ENCODE data around the gene CIZ1.

CIZ1 gene

DNA sequence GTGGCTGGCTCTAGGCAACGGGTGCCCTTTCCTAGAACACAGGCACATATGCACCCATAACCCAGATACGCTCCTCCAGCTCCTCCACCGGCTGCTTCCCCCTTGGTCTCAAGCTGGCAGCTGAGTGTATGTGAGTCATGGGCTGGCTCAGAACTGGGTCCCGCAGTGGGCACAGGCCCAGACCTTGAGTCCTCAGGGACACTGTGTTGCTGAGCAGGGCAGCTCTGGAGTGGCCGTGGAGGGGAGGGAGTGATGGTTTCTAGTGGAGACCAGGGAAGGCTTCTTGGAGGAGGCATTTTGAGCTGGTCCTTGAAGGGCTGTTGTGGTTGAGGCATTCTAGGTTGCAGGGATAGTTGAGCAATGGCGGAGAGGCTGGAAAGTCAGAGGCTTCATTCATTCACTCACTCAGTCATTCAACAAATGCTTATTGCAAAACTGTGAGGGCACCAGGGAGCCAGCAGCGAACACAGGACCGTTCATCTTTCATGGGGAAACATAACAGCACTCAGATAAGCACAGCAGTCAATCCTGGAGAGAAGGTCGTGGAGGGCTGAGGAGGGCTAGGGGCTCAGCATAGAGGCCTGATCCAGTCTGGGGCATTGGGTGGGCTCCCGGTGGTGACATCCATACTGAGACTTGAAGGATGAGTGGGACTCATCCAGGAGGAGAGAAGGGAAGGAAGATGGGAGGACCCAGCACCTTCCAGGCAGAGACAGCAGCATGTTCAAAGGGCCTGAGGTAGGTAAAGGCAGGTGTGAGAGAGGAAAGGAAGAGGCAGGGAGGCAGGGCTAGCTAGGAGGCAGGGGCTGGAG lies 29.0 kb downstream of the CIZ1 start:
- DNase-seq (ENCODE audit: low read depth), result no peak

DNA sequence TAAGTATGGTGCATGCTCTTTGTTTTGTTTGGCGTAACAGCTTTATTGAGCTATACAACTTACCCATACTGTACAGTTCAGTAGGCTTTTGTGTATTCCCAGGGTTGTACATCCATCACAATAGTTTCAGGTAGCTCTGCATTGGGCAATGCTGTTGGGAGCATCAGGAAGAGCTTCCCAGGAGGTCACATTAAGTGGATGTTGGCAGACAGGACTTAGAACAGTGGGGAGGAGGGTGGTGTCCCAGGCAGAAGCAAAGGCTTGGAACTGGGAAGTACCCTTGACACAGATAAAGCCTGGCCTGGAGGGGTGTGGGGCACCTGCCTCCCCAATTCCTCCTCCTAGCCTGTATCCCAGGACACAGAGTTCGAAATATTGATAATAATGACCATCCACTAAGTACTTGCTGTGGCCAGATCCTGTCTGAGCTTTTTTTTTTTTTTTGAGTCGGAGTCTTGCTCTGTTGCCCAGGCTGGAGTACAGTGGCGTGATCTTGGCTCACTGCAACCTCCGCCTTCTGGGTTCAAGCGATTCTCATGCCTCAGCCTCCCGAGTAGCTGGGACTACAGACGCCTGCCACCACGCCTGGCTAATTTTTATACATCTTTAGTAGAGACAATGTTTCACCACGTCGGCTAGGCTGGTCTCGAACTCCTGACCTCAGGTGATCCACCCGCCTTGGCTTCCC lies 30.0 kb downstream of the CIZ1 start:
- DNase-seq (ENCODE audit: low read depth), result no peak

DNA sequence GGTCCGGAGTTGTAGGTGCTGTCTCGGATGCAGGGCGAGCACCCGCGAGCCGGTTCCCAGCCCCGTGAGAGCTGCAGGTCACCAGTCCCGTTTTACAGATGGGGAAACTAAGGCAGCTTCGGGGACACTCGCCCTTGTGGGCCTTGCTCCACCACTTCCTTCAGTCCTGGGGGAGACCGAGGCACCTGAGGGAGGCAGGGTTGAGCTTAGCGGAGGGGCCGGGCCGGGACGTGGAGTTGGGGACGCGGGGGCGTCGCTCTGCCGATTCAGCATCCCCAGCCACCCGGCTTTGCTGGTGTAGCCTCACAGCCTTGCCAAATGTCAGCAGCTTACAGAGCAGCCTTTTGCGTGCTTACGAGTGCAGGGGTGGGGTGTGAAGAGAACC lies 30.8 kb downstream of the CIZ1 start:
- peak; percentile 26 for DNase-seq (ENCODE audit: low read depth)

DNA sequence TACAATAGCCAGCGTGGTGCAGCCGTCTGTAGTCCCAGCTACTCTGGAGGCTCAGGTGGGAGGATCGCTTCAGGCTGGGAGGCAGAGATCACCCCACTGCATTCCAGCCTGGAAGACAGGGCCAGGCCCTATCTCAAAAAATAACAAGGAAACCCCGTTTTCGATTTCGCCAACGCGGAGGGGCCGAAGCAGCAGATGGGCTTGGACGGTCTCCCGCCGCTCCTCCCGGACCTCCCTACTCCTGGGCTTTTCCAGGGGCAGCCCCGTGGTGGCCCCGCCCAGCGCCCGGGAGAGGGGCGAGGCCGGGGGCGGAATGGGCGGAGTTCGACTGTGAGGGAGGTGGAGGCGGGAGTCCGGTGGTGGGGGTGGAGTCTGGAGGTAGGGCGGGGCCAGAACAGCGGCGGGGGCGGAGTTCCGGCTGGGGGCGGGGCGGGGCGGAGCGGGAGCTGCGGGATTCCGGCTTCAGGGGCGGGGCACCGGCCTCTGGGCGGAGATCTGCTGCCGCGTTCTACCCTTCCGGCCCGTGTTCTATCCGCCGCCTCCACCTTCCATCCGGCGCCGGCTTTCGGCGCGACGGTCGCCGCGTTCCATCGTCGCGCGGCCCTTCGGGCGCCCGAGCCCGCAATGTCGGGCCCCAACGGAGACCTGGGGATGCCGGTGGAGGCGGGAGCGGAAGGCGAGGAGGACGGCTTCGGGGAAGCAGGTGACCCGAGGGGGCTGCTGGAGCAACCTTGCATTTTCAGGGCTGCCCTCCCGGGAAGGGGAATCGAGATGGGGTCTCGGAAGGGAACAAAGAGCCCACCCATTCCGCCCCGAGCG lies 31.4 kb downstream of the CIZ1 start, which contains the start of gene BBLN:
BBLN (plus strand) TSS at position 482 of the 819 bp plus-strand sequence; CDS start at position 625, 143 bp downstream.
- peak; percentile 89 for DNase-seq (ENCODE audit: low read depth)

DNA sequence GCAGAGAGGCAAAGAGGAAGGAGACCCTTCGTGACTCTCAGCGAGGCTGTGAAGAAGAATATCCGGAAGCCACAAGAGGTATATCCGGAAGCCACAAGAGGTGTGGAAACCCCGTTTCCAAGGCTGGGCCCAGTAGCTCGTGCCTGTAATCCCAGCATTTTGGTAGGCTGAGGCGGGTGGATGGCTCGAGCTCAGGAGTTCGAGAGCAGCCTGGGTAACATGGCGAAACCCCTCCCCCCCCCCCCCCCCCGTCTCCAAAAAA lies 31.9 kb downstream of the CIZ1 start:
- DNase-seq (ENCODE audit: low read depth), result peak; percentile 8

DNA sequence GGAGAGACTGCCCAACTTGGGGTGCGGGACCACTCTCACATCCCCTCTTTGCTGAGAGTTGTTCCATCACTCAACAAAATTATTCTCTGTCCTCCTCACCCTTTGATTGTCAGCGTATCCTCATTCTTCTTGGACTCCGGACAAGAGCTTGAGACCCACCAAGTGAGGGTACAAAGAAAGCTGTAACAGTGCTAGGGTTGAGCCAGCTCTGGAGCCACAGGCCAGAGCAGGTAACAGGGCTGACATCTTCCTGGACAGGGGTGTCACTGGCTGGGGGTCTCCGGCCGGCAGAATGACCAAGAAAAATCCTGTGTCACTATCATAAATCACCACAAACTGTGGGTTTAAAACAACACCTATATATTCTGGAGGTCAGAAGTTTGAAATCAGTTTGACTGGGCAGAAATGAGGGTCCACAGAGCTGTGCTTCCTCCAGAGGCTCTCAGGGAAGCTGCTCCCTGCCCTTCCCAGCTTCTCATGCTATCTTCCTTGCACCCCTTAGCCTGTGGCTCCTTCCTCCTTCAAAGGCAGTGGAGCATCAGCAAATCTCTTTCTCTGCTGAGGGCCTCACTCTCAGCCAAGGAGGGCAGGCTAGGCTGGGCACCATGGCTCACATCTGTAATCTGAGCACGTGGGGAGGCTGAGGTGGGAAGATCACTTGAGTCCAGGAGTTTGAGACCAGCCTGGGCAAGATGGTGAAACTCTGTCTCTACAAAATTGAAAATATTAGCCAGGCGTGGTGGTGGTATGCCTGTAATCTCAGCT lies 35.5 kb downstream of the CIZ1 start:
- DNase-seq (ENCODE audit: low read depth), result no peak

DNA sequence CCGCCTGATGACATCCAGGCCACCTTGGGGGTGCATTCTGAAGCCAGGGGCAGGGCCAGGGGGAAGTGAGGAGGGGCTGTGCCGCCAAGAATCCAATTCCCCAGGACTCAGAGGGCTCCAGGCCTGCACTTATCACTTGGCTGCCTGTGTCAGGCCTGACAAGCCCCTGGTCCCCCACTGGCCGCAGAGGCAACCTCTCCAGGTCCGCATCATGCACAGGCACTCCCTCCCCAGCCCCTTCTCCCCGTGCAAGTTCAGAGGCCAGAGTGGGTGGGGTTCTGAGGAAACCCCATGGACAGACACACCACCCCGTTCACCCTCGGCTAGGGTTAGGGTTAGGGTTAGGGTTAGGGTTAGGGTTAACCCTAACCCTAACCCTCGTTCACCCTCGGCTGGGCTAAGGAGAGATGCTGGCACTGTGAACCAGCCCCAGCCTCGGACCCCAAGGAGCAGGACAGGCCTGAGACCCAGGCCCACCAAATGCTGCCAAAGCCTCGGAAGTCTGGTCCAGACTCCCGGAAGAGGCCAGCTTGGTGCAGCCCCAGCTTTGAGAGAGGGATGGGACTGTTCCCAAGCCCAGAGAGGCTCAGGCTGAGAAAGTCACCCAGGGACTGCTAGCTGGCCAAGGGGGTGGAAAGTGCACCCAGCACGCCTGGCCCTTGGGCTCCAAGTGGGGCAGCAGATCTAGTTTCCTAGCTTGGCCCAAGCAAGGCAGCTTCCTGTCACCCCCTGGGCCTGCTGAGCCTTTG lies 37.3 kb downstream of the CIZ1 start:
- no peak for DNase-seq (ENCODE audit: low read depth)

DNA sequence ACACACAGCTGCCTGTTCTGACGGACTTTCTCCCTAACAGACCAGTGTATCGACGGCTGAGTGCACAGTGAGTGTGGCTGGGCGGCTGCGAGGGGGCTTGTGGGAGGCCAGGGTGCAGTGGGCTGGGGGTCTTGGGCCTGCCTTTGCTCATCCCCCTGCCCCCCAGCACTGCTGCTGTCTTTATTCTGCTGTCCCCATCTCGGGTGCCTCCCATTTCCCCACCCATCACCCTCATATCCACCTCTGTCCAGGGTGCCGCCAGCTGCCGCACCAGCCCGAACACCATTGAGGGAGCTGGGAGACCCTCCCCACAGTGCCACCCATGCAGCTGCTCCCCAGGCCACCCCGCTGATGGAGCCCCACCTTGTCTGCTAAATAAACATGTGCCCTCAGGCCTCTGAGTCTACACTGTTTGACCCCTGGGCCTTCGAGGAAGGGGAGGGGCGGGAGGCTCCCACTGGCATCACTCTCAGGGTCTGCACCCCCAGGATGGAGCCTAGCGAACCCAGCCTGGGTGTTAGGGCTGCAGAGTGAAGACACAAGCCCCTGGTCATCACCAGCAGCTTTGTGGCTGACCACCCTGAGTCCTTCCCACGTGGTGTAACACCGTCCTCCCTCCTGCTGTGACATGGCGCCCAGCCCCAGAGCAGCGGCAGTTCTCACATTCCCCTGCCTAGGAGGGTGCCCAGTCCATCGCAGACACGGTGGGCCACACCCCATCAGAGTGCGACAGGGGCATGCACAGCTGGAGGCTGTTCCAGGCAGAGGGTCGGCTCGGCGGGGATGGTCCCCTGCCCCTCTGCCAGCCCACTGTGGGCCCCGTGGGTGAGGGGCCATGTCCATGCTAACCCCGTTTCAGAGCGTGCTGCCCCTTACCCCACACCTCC lies 38.1 kb downstream of the CIZ1 start:
- no peak for DNase-seq (ENCODE audit: low read depth)

DNA sequence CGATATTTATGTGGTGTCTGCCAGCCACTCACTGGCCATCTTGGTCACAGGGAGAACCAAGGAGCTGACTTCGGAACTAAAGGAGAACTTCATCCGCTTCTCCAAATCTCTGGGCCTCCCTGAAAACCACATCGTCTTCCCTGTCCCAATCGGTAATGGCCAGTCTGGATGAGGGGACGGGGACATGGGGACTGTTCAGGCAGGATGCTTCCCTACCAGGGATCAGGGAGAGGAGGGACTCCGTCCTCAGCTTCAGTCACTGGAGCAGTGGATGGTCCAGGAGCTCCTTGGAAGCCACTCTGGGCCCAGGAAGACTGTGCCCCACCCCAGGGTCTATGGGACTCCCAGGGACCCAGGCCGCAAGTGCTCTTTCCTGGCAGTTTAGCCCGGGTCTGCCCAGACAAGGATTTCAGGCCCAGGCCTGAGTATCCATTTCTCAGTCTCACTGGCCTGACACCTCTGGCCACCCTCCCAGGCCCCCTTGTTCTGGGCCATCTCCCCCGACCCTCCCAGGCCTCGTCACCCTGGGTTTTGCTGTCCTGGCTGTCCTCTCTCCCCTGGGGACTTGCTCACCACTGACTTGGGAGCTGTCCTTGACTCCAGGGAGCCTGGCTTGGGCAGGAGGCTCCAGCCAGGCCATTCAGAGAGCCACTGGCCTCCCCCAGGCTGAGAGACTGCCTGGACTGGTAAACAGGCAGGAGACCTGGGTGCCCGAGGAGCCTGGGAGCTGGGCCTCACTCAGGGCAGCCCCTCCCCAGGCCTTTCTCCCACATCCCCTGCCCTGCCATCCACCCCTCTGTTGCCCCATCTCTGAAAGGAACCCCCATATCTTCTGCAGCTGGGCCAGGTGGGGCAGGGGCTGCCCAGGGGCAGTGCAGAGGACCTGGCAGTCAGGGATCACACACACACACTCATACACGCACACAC lies 39.0 kb downstream of the CIZ1 start:
- DNase-seq (ENCODE audit: low read depth), result no peak

DNA sequence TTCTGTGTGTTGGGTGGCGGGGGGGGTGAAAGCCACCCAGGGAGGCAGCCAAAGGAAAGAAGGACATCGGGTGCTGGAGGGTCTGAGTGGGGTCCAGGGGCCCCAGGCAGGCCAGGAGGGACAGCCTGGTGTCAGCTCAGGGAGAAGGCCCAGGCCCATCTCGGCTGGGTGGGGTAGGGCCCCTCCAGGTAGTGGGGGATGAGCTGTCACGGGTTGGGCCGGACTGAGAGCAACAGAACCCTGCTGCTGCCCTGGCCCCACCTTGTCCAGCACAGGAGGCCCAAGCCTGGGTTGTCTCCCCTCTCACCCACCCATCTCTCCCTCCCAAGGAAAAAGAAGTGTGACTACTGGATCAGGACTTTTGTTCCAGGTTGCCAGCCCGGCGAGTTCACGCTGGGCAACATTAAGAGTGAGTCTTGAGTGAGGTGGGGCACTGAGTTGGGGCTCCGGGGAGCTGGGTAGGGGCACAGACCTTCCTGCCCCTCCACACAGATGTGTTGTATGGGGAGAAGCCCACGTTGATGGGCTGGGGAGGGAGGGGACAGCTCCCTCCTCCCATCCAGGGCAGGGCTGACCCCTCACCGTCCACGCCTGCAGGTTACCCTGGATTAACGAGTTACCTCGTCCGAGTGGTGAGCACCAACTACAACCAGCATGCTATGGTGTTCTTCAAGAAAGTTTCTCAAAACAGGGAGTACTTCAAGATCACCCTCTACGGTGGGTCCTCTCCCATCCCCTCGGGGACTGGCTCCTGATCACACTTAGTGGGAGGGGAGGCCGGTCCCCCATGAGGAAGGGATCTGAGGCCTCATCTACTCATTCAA lies 39.9 kb downstream of the CIZ1 start:
- no peak for DNase-seq (ENCODE audit: low read depth)

DNA sequence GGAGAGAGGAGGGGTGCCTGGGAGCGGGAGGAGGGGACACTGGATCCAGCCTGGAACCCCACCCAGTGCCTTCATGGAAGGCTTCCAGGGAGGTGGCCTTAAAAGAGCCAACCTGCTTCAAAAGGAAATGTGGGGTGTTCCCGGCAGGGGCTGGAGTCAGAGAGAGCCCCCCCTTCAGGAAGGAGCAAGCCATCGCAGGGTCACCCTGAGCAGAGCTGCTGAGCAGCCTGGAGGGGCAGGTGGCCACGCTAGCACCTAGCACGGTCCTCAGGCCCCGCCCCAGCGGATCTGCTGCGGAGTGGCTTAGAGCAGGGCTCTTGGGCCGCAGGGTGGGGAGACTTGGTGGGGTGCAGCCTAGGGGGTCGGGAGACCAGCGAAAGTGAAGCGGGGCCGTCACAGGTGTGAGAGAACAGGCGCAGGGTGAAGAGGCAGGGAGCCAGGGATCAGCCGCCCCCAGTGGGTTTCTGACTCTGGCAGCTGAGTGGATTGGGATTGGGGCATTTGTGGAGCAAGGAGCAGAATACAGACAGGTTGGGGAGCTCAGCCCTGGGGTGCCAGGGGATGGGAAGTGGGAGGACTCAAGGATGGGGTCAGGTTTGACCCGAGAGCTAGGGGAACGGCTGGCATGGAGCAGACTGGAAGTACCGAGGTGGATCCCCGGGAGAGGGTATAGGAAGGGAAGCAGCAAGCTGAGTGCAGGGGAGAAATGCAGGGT lies 40.6 kb downstream of the CIZ1 start:
- no peak for DNase-seq (ENCODE audit: low read depth)

DNA sequence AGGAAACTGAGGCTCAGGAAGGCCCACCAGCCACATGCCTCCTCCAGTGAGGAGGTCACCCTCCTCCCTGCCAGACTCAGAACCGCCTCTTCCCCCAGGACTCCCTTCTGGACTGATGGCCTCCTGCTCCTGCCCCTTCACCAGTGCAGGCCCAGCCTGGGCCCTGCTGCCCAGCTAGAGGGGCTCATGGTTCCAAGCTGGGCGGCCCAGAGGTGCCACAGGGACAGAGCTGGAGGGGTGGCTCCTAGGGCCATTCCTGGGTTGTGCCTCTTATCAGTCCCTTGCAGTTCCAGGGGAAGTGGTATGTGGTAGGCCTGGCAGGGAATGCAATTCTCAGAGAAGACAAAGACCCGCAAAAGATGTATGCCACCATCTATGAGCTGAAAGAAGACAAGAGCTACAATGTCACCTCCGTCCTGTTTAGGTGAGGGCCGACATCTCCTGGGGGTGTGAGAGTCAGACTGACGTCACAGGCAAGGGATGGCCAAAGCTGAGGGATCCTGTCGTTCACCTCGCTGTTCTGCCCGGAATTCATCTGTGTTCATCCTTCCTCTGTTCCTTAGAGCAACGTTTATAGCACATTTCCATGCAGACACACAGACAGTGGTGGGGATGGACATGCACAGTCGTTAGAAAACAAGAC lies 41.3 kb downstream of the CIZ1 start:
- no peak for DNase-seq (ENCODE audit: low read depth)

DNA sequence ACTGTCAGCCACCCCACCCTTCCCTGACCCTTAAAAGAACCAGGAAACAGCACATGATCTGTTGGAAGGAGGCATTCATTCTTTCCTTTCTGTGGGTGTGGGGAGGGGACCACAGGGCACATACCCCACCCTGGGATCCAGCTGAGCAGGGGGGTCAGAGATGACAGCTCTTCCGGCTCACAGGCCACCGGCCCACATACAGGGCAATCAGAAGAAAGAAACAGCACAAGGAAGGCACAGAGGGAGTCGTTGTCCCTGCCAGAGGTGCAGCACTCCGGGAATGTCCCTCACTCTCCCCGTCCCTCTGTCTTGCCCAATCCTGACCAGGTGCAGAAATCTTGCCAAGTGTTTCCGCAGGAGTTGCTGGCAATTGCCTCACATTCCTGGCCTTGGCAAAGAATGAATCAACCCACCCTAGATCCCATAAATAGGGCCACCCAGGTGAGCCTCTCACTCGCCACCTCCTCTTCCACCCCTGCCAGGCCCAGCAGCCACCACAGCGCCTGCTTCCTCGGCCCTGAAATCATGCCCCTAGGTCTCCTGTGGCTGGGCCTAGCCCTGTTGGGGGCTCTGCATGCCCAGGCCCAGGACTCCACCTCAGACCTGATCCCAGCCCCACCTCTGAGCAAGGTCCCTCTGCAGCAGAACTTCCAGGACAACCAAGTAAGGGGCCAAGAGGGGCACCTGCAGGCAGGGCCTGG lies 42.2 kb downstream of the CIZ1 start, which contains the start of gene LCN2:
LCN2 (plus strand) TSS at position 453 of the 701 bp plus-strand sequence; CDS start at position 526, 73 bp downstream.
- no peak for DNase-seq (ENCODE audit: low read depth)

DNA sequence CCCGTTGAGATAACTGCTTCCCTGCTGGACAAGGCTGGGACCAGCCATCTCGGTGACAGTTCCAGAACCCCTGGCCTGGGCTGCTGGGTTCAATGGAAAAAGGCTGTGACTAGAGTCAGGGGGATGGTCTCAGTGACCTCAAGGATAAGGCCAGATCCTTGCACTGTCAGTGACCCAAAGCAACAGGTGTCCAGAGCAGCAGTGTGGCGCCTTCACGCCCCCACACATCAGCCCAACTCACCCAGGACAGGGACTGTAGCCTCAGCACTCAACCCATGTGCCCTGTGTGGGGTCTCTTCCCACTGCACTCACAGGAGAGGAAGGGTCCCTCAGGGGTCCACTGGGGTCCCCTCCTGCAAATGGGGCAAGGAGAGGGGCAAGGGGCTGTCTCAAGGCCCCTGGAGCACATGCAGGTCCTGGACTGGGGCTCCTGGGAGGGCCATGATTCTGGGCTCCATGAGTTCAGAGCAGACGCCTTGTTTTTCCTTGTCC lies 42.8 kb downstream of the CIZ1 start:
- DNase-seq (ENCODE audit: low read depth), result no peak

DNA sequence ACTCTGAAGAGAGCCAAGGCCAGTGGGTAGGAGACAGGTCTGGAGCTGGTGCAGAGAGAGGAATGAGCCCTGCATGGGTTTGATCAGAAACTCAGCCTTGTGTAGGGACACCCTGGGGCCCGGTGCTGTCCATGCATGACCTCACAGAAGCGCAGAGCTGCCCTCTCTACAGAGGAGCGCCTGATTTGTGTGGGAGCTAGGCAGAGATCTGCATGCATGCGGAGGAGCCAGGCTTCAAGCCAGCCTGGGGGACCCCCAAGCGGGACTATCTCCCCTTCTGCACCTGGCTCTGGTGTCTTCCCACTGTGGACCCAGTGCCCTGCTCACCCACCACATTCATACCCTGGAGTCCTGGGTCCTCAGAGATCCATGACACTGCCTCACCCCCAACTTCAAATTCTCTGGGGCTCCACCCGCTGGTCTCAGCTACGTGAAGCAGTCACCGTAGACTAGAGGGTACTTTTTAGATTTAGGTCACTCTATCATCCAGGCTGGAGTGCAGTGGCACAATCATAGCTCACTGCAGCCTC lies 44.7 kb downstream of the CIZ1 start:
- no peak for DNase-seq (ENCODE audit: low read depth)

DNA sequence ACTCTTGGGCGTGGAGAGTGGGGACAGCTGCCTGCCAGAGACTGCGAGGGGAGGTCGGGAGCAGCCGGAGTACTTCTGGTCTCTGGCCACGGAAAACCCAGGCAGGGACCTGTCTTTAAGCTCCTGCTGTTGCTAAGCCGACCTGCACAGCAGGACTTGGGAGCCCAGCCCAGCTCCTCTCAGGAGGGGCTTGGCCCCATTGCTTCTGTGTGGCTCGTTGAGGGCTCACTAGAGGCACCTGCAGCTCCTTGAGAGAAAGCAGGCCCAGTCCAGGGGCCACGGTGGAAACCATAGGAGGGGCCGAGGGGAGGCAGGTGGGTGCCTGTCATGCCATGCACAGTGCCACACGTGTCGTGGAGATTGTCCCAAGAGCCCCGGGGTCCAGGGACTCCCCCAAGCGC lies 45.4 kb downstream of the CIZ1 start:
- DNase-seq (ENCODE audit: low read depth), result no peak

Measured in stimulated activated CD8-positive, alpha-beta memory T cell treated with anti-CD3 and anti-CD28 coated beads, Interleukin-15, amount 100 ng/mL, for 24 hours (primary cell).